HuH-7.5 (cell line): ENCODE data around the gene VPS33A.
"Not testable (repeated sequence)": the region's sequence is repeated elsewhere in the genome, so short reads cannot be mapped to it uniquely, and the experiment has no call there.

Experiments
- DNase-seq: peaks from one replicate; pipeline ENCODE4 v3.0.0; 2011; ENCODE audit warnings: low spot score

VPS33A gene

GRCh38 chr12:122266230-122266901 is at the start of gene VPS33A:
Gene VPS33A (minus strand): TSS chr12:122266494. CDS start chr12:122266408, 86 bp downstream.
- peak; percentile 79 for DNase-seq

- DNase-seq, result no peak
Observed at GRCh38 chr12:122312926-122313325, 46.6 kb upstream of the VPS33A start.

DNA sequence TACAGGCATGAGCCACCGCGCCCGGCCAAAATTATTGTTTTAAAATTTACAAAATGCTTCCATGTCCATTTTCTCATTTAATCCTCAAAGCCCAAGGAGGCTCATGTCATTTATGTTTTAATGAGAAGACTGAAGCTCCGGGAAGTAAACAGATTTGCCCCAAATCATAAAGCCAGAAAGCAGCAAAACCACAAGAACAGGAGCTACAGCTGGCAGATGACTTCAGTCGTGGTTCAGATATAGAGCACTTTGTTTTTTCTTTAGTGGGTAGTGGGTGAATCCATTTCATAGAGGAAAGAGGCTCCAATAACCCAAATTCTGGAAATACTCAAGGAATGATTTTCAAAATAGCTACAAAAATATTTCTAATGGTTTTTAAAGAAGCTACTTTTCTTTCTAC is 45.4 kb upstream of the VPS33A start:
- no peak for DNase-seq

- DNase-seq, result no peak
Observed at GRCh38 chr12:122310626-122311333, 44.5 kb upstream of the VPS33A start.

- no peak for DNase-seq
Observed at GRCh38 chr12:122309564-122310121, 43.3 kb upstream of the VPS33A start.

DNA sequence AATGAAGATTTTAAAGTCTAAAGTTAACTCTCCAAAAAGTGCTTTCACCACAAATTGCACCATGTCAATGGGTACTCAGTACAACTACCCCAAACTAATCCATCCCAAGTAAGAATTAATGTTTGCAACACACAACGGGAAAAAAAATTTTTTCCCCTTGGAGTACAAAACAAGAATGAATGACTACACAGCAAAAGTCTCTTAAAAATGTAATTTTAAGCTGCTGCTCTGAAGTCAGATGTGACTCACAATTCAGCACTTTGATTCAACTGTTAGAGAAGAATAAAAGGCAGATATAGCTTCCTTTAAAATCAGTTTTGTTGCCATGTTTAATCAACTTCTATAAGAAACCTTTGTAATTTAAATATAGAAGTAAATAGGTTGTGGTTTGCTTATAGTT is 42.5 kb upstream of the VPS33A start:
- no peak for DNase-seq

- no peak for DNase-seq
Observed at GRCh38 chr12:122306407-122306806, 40.1 kb upstream of the VPS33A start.

- no peak for DNase-seq
Observed at GRCh38 chr12:122304924-122305323, 38.6 kb upstream of the VPS33A start.

DNA sequence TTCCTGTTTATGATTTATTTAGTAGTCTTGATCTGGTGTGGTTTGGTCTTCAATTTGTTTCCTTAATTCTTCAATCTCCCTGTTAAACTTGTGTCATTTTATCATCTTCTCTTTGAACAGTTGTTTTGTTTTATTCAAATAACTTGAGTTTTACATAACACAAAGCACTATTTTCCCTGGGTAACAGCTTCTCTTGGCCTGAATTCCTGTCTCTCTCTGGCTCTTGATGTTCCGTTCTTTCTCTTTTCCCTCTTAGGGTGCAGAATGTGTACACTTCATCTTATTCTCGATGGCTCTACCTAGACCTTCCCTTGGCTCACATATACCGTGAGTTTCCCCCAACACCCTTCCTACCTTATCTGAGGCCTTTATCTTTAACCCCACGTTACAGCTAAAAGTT is 36.8 kb upstream of the VPS33A start:
- no peak for DNase-seq

DNA sequence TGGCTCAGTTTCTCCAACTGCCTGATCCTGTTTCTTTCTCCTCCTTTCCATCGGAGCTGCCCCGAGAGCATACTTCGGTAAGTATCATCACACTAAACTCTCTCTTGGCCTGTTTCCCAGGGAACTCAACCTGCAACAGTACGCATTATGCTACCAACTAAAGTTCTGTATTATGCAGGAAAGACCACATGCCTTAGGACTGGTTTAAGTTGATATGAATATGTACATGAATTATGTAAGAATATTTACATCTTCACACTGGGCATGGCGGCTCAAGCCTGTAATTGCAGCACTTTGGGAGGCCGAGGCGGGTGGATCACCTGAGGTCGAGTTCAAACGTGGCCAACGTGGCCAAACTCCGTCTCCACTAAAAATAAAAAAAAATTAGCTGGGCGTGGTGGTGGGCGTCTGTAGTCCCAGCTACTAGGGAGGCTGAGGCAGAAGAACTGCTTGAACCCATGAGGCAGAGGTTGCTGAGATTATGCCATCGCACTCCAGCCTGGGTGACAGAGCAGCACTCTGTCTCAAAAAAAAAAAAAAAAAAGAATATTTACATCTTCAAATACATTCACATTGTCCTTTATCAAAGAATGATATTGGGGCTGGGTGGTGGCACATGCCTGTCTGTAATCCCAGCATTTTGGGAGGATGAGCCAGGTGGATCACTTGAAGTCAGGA is 31.9 kb upstream of the VPS33A start:
- no peak for DNase-seq

- DNase-seq, result no peak
Observed at GRCh38 chr12:122297494-122297893, 31.2 kb upstream of the VPS33A start.

GRCh38 chr12:122295877-122296276 is 29.6 kb upstream of the VPS33A start:
- no peak for DNase-seq

- no peak for DNase-seq
Observed at GRCh38 chr12:122293081-122293480, 26.8 kb upstream of the VPS33A start.

GRCh38 chr12:122291431-122291830 is 25.1 kb upstream of the VPS33A start:
- no peak for DNase-seq

GRCh38 chr12:122283680-122284079 is 17.4 kb upstream of the VPS33A start:
- no peak for DNase-seq

DNA sequence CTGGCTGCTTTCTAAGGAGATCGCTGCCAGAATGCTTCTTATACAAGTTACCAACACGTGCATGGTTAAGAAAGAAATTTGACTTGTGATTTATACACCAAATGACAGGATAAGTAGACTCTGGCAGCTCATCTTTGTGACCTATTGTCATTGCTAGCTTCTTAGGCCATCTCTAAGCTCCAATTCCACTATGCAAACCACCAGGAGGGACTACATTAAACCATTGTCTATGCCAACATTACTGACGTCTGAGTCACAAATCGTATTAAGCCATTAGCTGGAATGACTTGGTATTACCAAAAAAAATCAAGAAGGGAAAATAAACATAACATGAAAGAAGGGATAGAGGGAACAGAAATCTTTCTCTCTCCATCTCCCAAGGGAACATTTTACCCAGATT is 15.8 kb upstream of the VPS33A start:
- DNase-seq, result no peak

- DNase-seq, result no peak
Observed at GRCh38 chr12:122276242-122276641, 9.9 kb upstream of the VPS33A start.

DNA sequence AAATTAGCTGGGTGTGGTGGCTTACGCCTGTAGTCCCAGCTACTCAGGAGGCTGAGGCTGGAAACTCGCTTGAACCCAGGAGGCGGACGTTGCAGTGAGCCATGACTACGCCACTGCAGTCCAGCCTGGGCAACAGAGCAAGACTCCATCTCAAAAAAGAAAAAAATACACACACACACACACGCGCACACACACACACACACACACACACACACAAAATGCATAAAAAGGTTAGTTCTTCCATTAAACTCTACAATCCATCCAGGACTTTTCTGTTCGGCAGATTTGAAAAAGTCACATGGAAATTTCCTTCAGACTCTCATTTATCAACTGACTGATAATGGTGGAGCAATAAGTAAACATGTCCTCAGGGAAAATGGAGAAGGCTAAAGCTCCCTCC is 9.2 kb upstream of the VPS33A start:
- no peak for DNase-seq

- peak; percentile 32 for DNase-seq
Observed at GRCh38 chr12:122265886-122266229, 436 bp downstream of the VPS33A start.

DNA sequence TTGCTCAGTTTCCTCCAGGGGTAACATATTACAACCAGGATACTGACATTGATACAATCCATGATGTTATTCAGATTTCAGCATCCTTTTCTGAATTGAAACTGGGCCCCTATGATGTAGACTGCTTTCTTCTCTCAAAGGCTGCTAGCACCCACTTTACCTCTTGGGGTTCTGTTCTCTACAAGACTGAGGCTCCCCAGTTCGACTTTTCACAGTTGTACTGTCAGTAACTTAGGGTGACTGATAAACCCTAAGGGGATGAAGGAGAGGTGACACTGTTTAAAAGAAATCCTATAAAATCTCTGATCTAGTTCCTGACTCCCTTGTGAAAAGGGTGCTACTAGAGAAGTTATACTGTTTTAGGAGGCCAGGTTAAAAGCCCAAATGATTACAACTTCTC is 818 bp downstream of the VPS33A start:
- DNase-seq, result no peak

- not testable (repeated sequence) for DNase-seq
Observed at GRCh38 chr12:122260735-122261134, 5.6 kb downstream of the VPS33A start.

DNA sequence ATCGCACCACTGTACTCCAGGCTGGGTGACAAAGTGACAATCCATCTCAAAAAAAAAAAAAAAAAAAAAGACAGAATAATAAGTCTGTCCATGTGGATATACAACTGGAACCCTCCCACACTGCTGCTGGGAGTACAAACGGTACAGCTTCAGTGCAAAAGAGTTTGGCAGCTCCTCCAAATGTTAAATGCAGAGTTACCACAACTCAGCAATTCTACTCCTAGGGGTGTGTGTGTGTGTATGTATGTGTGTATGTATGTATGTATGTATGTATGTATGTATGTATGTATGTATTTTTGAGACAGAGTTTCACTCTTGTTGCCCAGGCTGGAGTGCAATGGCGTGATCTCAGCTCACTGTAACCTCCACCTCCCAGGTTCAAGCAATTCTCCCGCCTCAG is 7.4 kb downstream of the VPS33A start:
- not testable (repeated sequence) for DNase-seq

- not testable (repeated sequence) for DNase-seq
Observed at GRCh38 chr12:122258462-122258861, 7.8 kb downstream of the VPS33A start.
